Stimulated activated CD4-positive, alpha-beta T cell treated with anti-CD3 and anti-CD28 coated beads, Interleukin-12 subunit alpha, Interleukin-12 subunit beta, amount 100 ng/mL, for 24 hours (primary cell): ENCODE results near the gene GABPB1.

Experiments
- DNase-seq, 2 experiments: peaks; one replicate each; pipeline ENCODE4 v3.0.0-alpha.2; 2020; ENCODE audit warnings: low read depth in 2 of 2

The GABPB1 gene

DNA sequence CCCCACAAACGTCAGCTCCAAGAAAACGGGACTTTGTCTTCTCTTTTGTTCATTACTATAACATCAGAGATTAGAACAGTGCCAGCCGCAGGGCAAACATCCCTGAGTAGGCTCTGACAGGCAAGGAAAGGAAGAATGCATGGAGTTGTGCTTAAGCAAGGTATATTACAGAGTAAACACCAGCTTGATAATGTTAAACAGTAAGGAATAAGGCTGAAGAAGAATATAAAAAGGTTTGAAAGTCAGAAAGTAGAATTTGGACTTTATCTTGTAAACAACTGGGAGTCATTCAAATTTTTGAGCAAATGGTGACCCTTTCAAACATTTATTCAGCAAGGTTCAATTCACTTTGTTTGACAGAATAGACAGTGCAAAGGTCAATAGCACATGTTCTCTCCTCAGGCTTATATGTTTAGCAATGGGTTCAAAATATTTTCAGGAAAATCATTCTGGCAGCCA lies 11.0 kb downstream of the GABPB1 start:
- no peak for DNase-seq

DNA sequence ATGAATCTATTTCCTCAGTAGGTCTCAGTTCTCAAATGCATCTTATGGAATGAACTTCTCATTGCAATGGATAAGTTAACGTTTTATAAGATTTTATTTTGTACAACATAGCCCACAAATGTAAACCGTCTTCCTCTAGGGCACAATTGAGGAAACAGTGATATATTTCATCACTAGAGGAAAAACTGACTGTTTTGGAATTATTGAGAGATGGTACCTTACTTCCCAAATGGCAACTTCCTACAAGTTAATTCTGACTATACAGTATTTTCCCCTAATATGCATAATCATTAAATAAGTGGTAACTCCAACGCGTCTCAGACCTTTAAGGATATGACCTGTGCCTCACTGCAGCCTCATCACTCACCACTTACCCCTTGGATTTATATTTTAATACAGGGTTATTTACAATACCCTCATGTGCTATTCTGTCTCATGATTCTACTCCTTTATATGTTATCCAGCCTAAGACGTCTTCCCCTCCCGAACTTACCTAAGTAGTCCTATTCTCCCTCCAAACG lies 13.3 kb downstream of the GABPB1 start:
- DNase-seq: no peak

DNA sequence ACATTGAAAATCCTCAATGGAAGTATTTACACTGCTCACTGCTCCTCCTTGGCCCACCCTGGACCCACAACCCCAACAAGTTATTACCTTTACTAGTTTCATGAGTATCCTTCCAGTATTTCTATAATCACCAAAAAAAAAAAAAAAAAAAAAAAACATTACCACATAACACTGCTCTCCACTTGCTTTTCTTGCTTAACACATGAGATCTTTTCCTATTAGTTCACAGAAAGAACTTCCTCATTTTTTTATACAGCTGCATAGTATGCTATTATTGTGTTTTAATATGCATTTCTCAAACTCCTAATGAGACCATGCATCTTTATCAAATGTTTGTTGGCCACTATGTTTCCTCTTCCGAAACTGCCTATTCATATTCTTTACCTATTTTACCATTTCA lies 14.6 kb downstream of the GABPB1 start:
- no peak for DNase-seq

DNA sequence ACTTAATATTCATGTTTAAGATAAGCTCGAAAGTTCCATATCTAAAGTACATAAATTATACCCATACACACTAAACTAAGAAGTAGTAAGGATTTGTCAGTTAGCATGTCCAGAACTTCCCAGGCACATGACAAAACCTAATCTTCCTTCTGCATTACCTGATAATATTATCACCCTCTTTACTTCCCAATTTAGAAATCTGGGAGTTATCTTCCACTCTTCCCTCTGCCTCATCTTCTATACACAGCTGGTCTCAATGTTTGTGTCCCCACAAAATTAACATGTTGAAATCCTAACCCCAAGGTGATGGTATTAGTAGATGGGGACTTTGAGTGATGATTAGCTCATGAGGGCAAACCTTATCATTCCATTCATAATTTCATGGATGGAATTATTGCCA lies 15.3 kb downstream of the GABPB1 start:
- no peak for DNase-seq

DNA sequence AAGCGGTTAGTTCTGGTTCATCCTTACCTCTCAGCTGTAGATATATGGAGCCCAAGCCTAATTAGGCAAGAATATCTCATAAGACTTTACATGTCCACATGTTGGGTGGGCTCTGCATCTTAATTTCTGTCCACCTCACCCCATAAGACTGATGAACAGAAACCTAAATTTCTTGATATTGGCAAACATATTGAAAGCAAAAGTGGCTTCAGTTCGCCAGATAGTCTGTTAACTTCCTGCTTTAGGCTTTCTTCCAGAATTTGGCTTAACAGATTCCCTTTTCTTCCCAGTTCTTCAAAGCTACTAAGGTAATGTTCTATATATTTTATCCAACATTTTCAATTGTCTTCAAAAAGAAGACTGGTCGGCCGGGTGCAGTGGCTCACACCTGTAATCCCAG lies 19.7 kb downstream of the GABPB1 start:
- DNase-seq: no peak

DNA sequence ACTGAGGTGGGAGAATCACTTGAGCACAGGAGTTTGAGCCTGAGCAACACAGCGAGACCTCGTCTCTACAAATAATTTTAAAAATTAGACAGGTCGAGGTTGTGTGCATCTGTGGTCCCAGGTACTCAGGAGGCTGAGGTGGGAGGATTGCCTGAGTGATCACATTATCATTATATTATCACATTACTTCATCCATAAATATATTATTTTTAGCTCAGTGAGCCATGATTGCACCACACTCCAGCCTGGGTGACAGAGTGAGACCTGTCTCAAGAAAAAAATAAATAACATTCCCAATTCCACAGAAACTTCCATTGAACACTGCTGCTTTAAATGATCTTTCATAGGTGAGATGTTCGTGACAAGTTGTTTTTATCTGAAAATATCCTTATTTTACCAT lies 21.8 kb downstream of the GABPB1 start:
- DNase-seq: no peak

DNA sequence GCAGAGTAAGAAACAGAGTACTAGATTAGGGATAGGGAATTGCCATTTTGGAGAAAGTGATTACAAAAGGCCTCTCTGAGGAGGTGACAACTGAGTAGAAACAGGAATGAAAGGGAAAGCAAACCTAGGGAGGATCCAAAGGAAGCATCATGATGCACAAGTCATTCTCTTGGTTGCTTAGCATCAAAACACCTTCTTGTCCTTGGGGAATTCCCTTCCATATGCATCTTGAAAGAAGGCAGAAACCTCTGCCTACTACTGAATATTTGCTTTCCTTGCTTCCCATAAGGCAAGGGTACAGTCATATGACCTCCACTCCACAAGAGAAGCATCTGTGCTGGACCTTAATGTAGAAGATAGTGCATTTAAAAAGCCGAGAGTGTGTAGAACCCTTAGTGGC lies 24.1 kb downstream of the GABPB1 start:
- no peak for DNase-seq

DNA sequence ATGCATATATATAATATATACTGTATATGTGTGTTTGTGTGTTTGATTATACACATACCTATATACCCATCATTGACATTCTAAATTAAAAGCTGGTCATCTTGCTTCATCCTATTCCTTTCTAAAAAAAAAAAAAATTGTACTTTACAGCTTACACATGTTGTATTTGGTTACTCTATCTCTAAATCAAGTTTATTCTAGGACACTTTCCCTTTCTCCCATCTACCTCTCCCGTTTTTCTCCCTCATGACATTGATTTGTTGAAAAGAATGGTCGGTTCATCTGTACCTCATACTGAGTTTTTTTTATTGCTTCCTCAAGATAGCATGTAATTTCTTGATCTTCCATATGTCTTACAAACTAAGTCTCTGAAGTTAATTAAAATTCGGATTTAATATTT lies 26.9 kb downstream of the GABPB1 start:
- DNase-seq: no peak

DNA sequence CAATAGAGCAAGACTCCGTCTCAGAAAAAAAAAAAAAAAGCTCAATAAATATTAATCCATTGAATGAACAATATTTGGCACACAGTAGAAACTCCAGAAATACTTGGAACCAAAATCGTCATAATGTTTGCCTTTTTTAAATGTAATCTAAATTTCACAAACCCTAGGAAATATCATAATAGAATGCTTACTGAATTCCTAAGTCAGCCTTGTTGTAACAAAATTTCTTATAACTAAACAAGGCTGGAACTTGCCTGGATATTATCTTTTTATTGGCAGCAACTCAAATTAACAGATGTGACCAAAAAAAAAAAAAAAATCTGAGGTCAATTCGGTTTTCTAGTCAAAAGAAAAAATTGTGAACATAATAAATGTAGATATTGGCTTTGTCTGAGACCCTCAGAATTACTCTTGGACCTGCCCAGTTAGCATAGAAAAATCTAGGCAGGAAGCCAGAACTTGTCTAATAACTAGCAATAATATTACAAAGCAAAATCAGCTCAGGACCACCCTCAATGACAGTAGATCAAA lies 33.3 kb downstream of the GABPB1 start:
- DNase-seq: no peak

DNA sequence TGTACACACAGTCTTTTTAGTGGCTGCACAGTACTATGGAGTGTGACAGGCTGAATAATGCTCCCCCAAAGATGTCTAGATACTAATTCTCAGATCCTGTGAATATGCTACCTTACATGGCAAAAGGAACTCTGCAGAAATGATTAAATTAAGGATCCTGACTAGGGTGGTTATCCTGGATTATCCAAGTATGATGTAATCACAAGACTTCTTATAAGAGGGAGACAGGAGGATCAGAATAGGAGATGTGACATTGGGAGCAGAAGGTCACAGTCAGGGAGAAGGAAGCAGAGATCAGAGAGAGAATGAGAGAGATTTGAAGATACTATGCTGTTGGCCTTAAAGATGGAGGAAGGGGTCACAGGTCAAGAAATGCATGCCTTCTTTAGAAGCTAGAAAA lies 34.5 kb downstream of the GABPB1 start:
- no peak for DNase-seq

DNA sequence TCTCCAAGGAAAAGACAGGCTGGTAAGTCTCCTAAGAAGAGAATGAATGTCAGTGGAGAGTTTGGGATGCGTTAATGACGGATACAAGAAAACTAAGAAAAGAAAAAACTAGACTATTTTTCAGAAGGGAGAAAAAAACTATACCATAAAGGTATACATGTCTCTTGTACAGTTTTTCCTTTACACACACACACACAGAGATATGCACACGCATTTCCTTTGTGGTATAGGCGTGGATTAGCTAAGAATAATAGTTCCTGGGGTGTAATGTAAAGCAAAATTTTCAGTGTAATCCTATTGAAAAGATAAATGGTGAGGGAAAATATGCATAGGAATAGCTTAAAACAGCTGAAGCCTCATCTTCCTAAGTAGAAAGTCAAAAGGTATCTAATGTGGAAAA lies 36.3 kb downstream of the GABPB1 start:
- DNase-seq: no peak

DNA sequence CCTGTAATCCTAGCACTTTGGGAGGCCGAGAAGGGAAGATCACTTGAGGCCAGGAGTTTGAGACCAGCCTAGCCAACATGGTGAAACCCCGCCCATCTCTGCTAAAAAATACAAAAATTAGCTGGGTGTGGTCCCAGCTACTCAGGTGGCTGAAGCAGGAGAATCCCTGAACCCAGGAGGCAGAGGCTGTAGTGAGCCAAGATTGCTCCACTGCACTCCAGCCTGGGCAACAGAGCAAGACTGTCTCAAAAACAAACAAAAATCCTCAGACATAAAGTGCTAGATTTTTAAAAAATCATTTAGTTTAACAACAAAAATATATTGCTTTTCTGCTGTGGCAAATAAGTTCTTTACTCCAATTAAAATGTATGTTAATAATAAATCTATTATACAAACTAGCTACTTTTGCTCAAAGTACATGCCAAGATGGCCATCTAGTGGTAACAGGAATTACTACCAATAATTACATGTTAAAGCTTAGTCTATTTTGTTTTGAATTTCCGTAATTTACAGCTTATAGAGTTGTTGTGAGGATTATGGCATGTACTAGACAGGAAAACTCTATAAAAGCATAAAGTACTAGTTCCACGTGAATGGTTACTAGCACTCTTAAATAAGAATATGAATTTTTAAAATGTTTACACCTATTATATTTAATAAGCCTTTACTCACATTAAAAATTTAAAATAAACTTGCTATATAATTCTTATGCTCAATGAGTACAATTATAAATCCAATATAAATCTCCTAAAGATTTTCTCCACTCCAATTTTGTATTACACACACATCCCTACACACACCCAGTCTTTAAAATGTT lies 39.0 kb downstream of the GABPB1 start:
- DNase-seq: no peak

DNA sequence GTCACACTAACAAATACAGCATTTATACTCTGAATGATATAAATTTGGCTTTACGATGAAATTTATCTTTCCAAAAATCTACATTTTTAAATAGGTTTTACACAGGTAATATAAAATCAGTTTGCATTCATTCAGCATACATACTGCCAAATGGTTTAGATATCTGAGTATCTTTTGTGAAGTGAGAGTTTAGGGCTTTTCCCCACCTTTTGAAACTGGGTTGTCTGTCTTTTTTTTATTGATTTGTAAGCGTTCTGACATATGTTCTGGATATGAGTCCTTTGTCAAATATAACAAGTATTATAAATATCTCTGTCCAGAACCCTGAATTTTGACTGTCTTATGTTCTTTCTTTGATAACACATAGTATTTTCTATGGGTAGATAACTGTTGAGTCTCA lies 42.4 kb downstream of the GABPB1 start:
- no peak for DNase-seq

DNA sequence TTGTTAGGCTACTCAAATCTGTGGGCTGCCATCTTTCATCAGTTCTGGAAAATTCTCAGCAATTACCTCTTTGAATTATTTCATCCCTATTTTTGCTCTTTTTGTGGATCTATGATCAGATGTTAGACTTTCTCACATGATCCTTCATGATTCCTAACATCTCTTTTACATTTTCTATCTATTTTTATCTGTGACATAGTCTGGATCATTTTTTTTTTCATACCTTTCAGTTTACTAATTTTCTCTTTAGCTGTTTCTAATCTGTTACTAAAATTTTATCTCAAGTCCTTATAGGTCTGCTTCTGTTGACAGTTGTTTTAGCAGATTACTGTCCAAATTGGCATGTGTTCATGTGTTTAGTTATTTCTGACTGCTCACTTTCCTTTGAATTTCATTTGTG lies 47.2 kb downstream of the GABPB1 start:
- no peak for DNase-seq

DNA sequence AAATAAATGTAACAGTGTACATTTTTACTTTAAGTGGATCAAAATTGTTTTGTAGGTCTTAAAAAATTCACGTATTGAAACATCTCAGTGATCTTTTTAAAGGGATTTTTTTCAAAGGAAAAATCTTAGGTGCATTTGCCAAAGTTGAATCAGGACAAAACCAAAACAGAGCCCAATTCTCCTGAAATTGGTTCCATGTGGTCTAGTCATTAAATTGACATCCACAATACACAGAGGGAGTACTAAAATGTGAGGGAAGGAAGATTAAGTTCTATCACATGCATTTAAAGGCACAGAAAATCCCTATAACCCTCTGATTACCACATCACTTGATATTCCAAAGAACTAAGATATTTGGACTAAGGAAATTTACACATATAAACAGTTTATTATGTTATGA lies 50.2 kb downstream of the GABPB1 start:
- no peak for DNase-seq

DNA sequence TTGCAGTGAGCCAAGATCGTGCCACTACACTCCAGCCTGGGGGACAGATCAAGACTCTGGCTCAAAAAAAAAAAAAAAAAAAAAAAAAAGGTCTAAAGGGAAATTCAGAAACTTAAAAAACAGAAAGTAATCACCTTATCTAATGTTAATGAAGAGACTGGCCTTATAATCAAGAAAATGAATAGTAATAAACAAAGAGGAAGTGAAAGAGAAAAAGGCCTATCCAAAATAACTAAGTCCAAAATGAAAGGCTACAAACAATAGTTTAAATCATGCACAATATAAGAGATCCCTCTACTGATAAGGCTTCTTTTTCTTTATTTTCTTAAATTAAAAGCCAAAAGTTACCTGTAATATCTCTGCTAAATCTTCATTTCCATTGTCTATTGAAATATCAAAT lies 52.4 kb downstream of the GABPB1 start:
- DNase-seq: no peak

DNA sequence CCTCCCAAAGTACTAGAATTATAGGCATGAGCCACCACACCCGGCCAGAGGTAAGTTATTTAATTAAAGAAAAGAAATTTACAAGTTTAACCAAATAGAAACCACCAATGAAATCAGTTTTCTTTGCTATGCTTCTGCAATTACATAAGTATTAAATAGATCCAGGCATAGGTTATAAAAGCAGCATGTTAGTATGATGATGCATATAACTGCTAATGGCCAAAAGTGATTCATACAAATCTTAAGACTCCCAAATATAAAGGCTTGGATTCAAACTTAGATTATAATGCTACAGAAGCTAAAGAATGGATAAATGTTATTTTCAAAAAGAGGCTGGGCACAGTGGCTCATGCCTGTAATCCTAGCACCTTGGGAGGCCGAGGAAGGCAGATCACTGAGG lies 56.7 kb downstream of the GABPB1 start:
- no peak for DNase-seq

DNA sequence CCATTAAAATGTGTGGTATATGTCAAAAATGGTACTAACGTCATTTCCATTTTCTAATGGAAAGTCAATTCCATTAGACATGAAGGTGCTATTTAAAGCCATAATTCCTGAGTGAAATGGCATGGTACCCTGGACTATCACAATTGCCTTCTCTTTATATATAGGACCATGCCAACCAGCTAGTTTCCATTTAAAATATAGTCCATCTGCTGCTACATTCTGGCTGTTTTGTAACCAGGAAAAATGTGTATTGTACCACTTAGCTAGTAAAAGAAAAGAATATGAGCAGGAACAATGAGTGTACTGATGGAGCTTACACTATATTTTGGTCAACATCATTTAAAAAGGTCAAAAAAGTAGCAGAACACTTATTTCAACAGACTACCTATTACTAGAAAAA lies 59.0 kb downstream of the GABPB1 start:
- DNase-seq: no peak

DNA sequence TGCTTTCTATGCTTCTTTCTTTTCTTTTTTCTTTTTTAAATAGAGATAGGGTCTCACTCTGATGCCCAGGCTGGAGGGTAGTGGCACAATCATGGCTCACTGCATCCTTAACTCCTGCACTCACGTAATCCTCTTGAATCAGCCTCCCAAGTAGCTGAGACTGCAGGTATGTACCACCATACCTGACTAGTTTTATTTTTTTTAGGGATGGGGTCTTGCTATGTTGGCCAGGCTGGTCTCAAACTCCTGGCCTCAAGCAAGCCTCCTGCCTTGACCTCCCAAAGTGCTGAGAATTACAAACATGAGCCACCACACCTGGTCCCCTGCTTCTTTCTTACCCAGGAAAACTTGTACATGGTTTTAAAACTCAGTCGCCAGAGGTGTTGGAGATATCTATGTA lies 65.2 kb downstream of the GABPB1 start:
- DNase-seq: no peak

DNA sequence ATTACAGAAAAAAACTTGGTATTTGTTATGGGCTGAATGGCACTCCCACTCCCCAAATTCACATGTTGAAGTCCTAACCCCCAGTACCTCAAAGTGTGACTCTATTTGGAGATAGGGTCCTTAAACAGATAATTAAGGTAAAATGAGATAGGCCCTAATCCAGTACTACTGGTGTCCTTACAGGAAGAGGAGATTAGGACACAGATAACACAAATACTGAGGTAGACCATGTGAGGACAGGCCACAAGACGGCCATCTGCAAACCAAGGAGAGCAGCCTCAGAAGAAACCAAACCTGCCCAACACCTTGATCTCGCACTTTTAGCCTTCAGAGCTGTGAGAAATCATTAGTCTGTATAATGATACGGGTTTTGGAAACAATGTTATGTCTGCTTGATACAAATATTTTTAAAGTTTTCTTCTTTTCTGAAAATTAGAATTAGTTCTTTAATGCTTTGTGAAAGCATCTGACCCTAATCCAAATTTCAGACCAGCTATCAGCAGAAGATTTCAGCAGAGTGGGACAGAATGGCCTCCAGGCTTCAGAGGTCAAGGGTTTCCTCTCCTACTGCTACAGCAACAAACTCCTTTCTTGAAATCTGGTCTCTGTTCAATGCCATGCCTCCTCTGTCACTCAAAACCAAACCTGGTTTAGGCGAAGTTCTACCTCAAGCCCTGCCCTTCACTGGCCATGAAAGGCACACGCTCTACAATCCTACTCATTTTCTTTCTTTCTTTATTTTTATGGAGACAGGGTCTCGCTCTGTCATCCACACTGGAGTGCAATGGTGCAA lies 67.5 kb downstream of the GABPB1 start:
- no peak for DNase-seq

DNA sequence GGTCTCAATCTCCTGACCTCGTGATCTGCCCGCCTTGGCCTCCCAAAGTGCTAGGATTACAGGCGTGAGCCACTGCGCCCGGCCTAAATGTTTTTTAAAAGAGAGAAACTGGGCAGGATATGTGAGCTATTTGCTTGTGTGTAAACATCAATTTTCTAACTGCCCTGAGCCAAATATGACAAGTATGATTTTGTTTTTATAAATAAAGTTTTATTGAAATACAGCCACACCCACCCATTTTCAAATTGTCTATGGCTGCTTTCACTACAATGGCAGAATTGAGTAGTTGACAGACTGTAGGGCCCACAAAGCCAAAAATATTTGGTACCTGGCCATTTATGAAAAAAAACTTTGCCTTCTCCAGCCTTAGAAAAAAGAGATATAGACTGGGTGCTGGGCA lies 73.6 kb downstream of the GABPB1 start:
- DNase-seq: no peak

DNA sequence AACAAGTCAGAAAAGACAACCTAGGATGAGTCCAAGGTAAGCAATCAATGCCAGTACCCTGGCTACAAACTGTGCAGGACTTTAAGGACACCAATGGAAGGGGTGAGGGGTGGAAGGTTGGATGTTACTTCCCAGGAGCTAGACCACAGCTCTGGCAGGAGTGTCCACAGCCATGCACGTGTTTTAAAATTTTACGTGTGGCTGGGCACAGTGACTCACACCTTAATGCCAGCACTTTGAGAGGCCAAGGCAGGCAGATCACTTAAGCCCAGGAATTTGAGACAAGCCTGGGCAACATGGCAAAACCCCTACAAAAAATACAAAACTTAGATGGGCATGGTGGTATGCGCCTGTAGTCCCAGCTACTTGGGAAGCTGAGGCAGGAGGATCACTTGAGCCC lies 74.7 kb downstream of the GABPB1 start:
- no peak for DNase-seq

DNA sequence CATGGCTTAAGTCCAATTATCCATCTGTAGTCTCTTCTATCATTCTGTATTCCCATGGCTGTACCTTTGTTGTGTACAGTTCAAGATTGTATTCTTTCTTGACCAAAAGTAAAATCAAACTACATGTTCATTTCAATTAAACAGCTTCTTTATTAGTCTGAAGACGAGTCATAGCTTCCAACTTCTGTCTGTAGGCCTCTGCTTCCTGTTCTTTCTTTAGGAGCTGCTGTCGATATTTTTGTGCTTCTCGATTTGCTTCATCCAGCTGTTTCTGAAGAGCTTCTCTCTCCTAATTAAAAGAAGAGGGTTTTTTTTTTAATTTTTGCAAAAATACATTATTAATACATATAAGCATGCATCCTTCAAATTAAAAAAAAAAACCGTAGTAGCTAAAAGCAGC lies 76.5 kb downstream of the GABPB1 start:
- no peak for DNase-seq
